ENCODE measurements around the gene CFP.
"Not testable (repeated sequence)": the region's sequence is repeated elsewhere in the genome, so short reads cannot be mapped to it uniquely, and the experiment has no call there.

CFP gene

DNA sequence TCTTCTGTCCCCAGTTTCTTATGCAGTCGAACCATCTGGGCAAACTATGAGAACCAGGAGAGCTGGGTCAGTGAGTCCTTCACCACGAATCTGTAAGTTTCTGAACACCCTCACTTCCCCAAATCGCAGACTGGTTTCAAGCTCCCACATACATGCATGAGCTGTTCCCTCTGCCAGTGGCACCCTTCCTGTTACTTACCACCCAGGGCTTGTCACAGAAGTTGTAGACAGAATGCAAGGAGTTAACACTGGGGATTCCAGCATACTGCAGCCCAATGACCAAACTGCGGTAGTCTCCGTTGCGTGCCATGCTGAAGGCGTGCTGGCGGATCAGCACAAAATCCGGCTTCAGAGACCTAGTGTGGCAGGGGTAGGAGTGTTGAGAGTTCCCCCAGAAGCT is 24.7 kb downstream of the CFP start:
- H3K36me3 ChIP-seq (ENCODE audit: control insufficient read depth in 2 of 2, insufficient read depth in 2 of 2, low read length in 2 of 2), result no peaks in the 10 kb centered on the region
- H3K4me1 ChIP-seq (ENCODE audit: control insufficient read depth, insufficient read depth, low read length), result no peaks in the 10 kb centered on the region
- H3K27me3 ChIP-seq (ENCODE audit: control insufficient read depth in 1 of 2, insufficient read depth in 2 of 2, low read length in 2 of 2), result peaks cover 0 to 5% of the 10 kb centered on the region in 2 donors
- peaks cover 0 to 3% of the 10 kb centered on the region in 2 donors for H3K9me3 ChIP-seq (ENCODE audit: control insufficient read depth in 2 of 2, low read length in 2 of 2)
- no peak overlapping the region for H3K4me3 ChIP-seq (ENCODE audit: low read length in 2 of 2)
- H3K27ac ChIP-seq (ENCODE audit: low read length), result no peak overlapping the region
- H3K9ac ChIP-seq (ENCODE audit: low read length in 2 of 2), result no peak overlapping the region

DNA sequence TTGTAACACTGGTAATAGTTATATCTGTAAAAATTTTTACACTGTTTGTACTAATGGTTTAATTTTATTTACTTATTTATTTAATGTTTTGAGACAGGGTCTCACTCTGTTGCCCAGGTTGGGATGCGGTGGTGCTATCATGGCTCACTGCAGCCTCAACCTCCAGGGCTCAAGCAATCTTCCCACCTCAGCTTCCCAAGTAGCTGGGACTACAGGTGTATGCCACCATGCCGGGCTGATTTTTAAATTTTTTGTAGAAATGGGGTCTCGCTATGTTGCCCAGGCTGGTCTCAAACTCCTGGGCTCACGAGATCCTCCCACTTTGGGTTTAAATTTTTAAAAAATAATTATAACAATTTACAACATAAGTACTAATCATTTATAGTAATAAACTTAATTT is 26.6 kb downstream of the CFP start:
- H3K9ac ChIP-seq (ENCODE audit: low read length in 2 of 2); H3K4me1 ChIP-seq (ENCODE audit: control insufficient read depth, insufficient read depth, low read length): not testable (repeated sequence)

DNA sequence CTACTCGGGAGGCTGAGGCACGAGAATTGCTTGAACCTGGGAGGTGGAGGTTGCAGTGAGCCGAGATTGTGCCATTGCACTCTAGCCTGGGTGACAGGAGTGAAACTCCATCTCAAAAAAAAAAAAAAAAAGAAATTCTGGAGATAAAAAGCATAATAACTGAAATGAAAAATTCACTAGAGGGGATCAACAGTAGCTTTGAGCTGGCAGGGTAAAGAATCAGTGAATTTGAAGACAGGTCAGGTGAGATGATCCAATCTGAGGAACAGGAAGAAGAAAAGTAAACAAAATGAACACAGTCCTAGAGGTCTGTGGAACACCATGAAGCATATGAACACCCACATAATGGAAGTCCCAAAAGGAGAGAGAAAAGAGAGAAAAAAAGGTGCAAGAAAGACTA is 32.5 kb downstream of the CFP start:
- Histone ChIP-seq H3K9me3 (ENCODE audit: control insufficient read depth in 2 of 2, low read length in 2 of 2) (peaks cover 0 to 14% of the 10 kb centered on the region in 2 donors), H3K4me1 (ENCODE audit: control insufficient read depth, insufficient read depth, low read length) (no peaks in the 10 kb centered on the region), H3K27me3 (ENCODE audit: control insufficient read depth in 1 of 2, insufficient read depth in 2 of 2, low read length in 2 of 2) (no peaks in the 10 kb centered on the region), H3K27ac (ENCODE audit: low read length) (no peak overlapping the region), H3K9ac (ENCODE audit: low read length in 2 of 2) (no peak overlapping the region), H3K4me3 (ENCODE audit: low read length in 2 of 2) (no peak overlapping the region), H3K36me3 (ENCODE audit: control insufficient read depth in 2 of 2, insufficient read depth in 2 of 2, low read length in 2 of 2) (no peaks in the 10 kb centered on the region)

More for the DNA sequence above, 26.6 kb downstream of the CFP start:
- H3K4me3 ChIP-seq (ENCODE audit: low read length in 2 of 2); H3K27ac ChIP-seq (ENCODE audit: low read length); H3K36me3 ChIP-seq (ENCODE audit: control insufficient read depth in 2 of 2, insufficient read depth in 2 of 2, low read length in 2 of 2); H3K9me3 ChIP-seq (ENCODE audit: control insufficient read depth in 2 of 2, low read length in 2 of 2); H3K27me3 ChIP-seq (ENCODE audit: control insufficient read depth in 1 of 2, insufficient read depth in 2 of 2, low read length in 2 of 2): not testable (repeated sequence)

DNA sequence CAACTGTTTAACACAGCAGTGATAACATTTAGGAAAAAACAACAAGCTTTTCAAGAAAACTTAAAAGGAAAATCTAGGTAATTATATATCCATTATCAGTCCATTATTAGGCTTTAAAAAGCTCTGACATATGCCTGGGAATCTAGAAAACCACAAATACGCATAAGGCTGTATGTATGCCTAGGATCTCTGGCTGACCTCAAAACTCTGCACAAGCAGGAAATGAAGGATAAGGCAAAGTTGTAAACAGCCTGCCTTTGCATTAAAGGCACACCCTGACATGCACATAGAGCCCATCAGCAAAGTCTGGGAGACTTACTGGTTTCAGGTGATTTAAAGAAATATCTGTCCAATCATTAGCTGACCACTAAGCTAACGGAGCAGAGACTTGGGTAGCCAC is 33.5 kb downstream of the CFP start:
- H3K27me3 ChIP-seq (ENCODE audit: control insufficient read depth in 1 of 2, insufficient read depth in 2 of 2, low read length in 2 of 2), result no peaks in the 10 kb centered on the region

DNA sequence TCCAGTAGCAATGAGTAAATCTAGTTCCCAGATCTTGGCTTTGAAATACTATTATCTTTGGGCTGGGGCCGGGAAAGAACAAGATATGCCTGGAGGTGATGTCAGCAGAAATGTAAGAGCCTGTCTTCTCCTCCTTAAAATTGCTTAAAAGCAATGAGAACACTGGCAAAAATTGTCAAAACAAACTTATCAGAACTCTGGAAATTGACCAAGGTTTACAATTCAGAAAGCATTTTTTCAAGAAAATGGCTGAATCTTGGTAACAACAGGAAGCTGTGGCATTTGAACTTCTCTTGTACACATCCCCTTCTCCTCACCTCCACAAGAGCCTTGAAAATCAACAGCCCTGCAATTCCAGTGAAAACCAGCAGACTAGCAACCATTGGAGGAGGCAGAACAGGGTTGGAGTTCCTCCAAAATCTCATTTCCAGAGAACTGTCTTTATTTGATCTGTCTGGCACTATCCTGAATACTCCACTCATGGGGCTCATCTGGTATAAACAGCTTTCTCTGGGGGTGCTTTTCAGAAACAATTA is 33.9 kb downstream of the CFP start:
- no peak overlapping the region for H3K4me3 ChIP-seq (ENCODE audit: low read length in 2 of 2)

More for the DNA sequence above, 33.5 kb downstream of the CFP start:
- Histone ChIP-seq H3K4me3 (ENCODE audit: low read length in 2 of 2) (no peak overlapping the region), H3K9ac (ENCODE audit: low read length in 2 of 2) (no peak overlapping the region), H3K9me3 (ENCODE audit: control insufficient read depth in 2 of 2, low read length in 2 of 2) (peaks cover 0 to 14% of the 10 kb centered on the region in 2 donors), H3K4me1 (ENCODE audit: control insufficient read depth, insufficient read depth, low read length) (no peaks in the 10 kb centered on the region), H3K27ac (ENCODE audit: low read length) (no peak overlapping the region), H3K36me3 (ENCODE audit: control insufficient read depth in 2 of 2, insufficient read depth in 2 of 2, low read length in 2 of 2) (no peaks in the 10 kb centered on the region)

DNA sequence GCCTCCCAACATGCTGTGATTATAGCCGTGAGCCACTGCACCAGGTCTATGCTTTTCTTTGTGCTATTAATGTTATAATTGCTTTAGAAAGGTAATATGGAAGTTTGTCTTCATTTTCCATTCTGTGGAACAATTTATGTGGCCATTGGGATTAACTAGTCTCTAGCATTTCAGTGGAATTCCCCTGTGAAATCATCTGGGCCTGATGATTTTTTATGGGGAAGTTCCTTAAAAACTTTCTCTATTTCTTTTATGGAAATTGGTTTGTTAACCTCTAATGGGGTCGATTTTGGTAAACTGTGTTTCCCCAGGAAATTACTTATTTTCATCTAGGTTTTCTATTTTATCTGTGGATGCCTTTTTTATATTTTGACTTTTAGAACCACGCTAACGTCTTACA is 36.2 kb downstream of the CFP start:
- Histone ChIP-seq H3K27ac (ENCODE audit: low read length) (no peak overlapping the region), H3K4me3 (ENCODE audit: low read length in 2 of 2) (no peak overlapping the region), H3K9ac (ENCODE audit: low read length in 2 of 2) (no peak overlapping the region), H3K27me3 (ENCODE audit: control insufficient read depth in 1 of 2, insufficient read depth in 2 of 2, low read length in 2 of 2) (peaks cover 0 to under 1% of the 10 kb centered on the region in 2 donors), H3K9me3 (ENCODE audit: control insufficient read depth in 2 of 2, low read length in 2 of 2) (peaks cover 0 to 4% of the 10 kb centered on the region in 2 donors), H3K36me3 (ENCODE audit: control insufficient read depth in 2 of 2, insufficient read depth in 2 of 2, low read length in 2 of 2) (no peaks in the 10 kb centered on the region), H3K4me1 (ENCODE audit: control insufficient read depth, insufficient read depth, low read length) (no peaks in the 10 kb centered on the region)

More for the DNA sequence above, 33.9 kb downstream of the CFP start:
- Histone ChIP-seq H3K9me3 (ENCODE audit: control insufficient read depth in 2 of 2, low read length in 2 of 2) (peaks cover 0 to 14% of the 10 kb centered on the region in 2 donors), H3K4me1 (ENCODE audit: control insufficient read depth, insufficient read depth, low read length) (no peaks in the 10 kb centered on the region), H3K9ac (ENCODE audit: low read length in 2 of 2) (no peak overlapping the region), H3K27ac (ENCODE audit: low read length) (no peak overlapping the region), H3K27me3 (ENCODE audit: control insufficient read depth in 1 of 2, insufficient read depth in 2 of 2, low read length in 2 of 2) (no peaks in the 10 kb centered on the region), H3K36me3 (ENCODE audit: control insufficient read depth in 2 of 2, insufficient read depth in 2 of 2, low read length in 2 of 2) (no peaks in the 10 kb centered on the region)

DNA sequence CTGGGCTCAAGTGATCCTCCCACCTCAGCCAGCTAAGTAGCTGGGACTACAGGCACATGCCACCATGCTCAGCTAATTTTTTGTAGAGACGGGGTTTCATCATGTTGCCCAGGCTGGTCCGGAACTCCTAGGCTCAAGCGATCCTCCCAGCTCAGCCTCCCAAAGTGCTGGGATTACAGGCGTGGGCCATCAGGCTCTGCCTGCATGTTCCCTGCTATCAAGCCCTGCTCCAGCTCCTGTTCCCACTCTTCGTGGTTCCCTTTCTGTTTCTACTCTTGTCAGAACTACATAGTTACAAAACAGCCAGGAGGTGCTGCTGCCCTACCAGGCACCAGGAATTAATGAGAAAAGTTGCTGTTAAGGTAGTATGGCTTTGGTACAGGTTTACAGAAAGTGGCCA is 38.7 kb downstream of the CFP start:
- no peak overlapping the region for H3K27ac ChIP-seq (ENCODE audit: low read length)
- no peaks in the 10 kb centered on the region for H3K9me3 ChIP-seq (ENCODE audit: control insufficient read depth in 2 of 2, low read length in 2 of 2)
- no peaks in the 10 kb centered on the region for H3K4me1 ChIP-seq (ENCODE audit: control insufficient read depth, insufficient read depth, low read length)
- no peaks in the 10 kb centered on the region for H3K36me3 ChIP-seq (ENCODE audit: control insufficient read depth in 2 of 2, insufficient read depth in 2 of 2, low read length in 2 of 2)
- peaks cover 0 to 5% of the 10 kb centered on the region in 2 donors for H3K27me3 ChIP-seq (ENCODE audit: control insufficient read depth in 1 of 2, insufficient read depth in 2 of 2, low read length in 2 of 2)
- no peak overlapping the region for H3K9ac ChIP-seq (ENCODE audit: low read length in 2 of 2)
- no peak overlapping the region for H3K4me3 ChIP-seq (ENCODE audit: low read length in 2 of 2)

DNA sequence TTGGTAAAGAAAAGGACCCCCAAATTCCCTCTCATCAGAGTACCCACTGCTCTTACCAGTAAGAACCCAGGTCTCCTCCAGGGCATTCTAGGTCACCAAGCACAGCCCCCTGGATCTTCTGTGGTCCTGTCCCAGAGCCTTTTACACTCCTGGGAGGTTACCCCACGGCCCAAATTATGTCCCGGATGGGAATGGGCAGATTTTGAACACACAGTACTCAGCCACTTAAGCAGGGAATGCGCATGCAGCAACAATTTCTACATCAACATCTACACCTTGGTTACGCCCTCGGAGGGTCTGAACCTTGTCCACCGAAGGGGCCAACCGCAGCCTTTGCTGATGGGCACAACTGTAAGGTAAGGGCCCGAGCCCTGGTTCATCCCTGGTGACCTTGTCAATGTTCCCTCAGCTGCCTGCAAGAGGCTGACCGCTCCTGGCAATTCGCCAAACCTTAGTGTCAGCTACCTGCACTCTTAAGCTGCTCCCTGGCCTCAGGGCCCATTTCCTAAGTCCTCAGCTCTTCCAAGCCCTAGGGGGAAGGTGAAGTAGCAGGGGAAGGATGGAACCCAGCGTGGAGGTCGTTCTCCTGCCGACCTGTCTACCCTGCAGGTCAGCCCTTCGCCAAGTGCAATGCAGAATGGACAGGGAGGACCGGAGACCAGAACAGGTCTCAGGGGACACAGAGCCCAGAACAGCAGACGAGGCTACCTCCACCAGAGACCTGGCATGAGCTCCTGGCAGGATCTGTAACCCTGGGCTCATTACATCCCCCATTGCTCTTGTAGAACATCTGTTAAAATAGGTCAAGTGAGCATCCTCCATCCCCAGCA is 41.6 kb downstream of the CFP start:
- H3K9ac ChIP-seq (ENCODE audit: low read length in 2 of 2), result no peak overlapping the region
- H3K9me3 ChIP-seq (ENCODE audit: control insufficient read depth in 2 of 2, low read length in 2 of 2), result no peaks in the 10 kb centered on the region
- H3K4me3 ChIP-seq (ENCODE audit: low read length in 2 of 2), result no peak overlapping the region
- peaks cover 0 to 2% of the 10 kb centered on the region in 2 donors for H3K36me3 ChIP-seq (ENCODE audit: control insufficient read depth in 2 of 2, insufficient read depth in 2 of 2, low read length in 2 of 2)
- peaks cover 6% of the 10 kb centered on the region for H3K4me1 ChIP-seq (ENCODE audit: control insufficient read depth, insufficient read depth, low read length)
- H3K27ac ChIP-seq (ENCODE audit: low read length), result no peak overlapping the region
- peaks cover 0 to 5% of the 10 kb centered on the region in 2 donors for H3K27me3 ChIP-seq (ENCODE audit: control insufficient read depth in 1 of 2, insufficient read depth in 2 of 2, low read length in 2 of 2)

DNA sequence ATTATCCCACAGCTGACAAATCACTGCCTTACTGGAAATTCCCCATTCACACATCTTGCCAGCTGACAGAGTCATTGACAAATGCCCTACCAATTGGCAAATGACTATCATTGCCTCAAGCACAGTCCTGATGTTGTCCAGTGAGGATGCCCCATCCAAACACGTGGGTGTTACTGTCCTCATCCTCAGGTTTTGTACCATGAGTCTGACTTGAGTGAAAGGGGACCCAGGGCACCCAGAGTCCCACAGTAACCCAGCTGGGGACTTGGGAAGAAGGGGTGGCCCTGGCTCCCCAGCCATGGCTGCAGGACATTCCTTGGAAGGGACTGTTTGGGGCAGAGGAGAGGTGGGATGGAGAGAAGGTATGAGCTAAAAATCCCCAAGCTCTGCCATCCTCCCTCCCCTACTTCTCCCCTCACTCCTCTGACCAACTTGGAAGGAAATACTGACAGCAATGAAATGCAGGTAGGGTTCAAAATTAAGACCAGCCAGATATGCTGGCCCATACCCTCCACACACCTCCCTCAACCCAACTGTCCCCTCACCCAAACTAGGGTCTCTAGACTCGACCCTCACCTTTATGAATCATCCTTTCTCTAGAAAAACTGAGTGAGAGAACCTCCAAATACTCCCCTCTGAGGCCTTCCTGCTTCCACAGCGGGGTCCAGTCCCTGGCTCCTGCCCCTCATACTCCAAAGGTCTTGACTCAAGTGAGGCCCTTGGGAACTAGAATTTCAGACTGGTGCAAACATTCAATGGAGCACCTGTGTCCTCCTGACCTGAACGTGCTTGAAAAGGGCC is 42.4 kb downstream of the CFP start:
- peaks cover 0 to 5% of the 10 kb centered on the region in 2 donors for H3K27me3 ChIP-seq (ENCODE audit: control insufficient read depth in 1 of 2, insufficient read depth in 2 of 2, low read length in 2 of 2)
- H3K9me3 ChIP-seq (ENCODE audit: control insufficient read depth in 2 of 2, low read length in 2 of 2), result no peaks in the 10 kb centered on the region
- no peak overlapping the region for H3K4me3 ChIP-seq (ENCODE audit: low read length in 2 of 2)
- no peak overlapping the region for H3K9ac ChIP-seq (ENCODE audit: low read length in 2 of 2)
- H3K27ac ChIP-seq (ENCODE audit: low read length), result no peak overlapping the region
- H3K4me1 ChIP-seq (ENCODE audit: control insufficient read depth, insufficient read depth, low read length), result peaks cover 7% of the 10 kb centered on the region
- H3K36me3 ChIP-seq (ENCODE audit: control insufficient read depth in 2 of 2, insufficient read depth in 2 of 2, low read length in 2 of 2), result peaks cover 0 to 2% of the 10 kb centered on the region in 2 donors

DNA sequence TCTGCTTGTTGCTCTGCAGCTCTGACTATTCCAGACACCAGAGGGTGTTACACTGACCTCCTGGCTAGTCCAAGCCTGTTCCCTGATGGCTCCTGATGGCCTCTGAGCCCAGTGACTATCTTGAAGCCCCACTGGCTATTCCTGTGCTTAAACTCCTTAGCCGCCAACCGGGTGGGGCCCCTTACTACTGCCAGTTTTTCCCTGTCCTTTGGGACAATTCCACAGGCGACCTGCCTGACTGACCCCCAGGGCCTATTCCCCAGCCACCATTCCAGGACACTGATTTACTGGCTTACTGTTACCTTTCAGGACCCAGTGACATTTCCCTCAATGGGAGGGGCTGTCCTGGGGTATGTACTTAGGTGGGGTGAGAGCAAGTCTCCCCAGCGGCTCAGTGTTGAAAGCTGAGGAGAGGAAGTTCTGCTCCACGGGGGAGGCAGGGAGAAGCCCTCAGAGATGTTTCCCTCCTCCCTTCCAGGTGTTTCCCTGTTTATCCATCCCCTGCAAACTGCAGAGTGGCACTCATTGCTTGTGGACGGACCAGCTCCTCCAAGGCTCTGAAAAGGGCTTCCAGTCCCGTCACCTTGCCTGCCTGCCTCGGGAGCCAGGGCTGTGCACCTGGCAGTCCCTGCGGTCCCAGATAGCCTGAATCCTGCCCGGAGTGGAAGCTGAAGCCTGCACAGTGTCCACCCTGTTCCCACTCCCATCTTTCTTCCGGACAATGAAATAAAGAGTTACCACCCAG is 43.5 kb downstream of the CFP start:
- peaks cover 0 to 5% of the 10 kb centered on the region in 2 donors for H3K27me3 ChIP-seq (ENCODE audit: control insufficient read depth in 1 of 2, insufficient read depth in 2 of 2, low read length in 2 of 2)
- peaks cover 11% of the 10 kb centered on the region for H3K4me1 ChIP-seq (ENCODE audit: control insufficient read depth, insufficient read depth, low read length)
- H3K9ac ChIP-seq (ENCODE audit: low read length in 2 of 2), result no peak overlapping the region
- peaks cover 0 to 2% of the 10 kb centered on the region in 2 donors for H3K36me3 ChIP-seq (ENCODE audit: control insufficient read depth in 2 of 2, insufficient read depth in 2 of 2, low read length in 2 of 2)
- H3K4me3 ChIP-seq (ENCODE audit: low read length in 2 of 2), result no peak overlapping the region
- H3K27ac ChIP-seq (ENCODE audit: low read length), result no peak overlapping the region
- no peaks in the 10 kb centered on the region for H3K9me3 ChIP-seq (ENCODE audit: control insufficient read depth in 2 of 2, low read length in 2 of 2)
